HG03039 (cell line): ENCODE measurements around the gene ZNF423.

ENCODE experiments used
- ATAC-seq: cut with Tn5 transposase; IDR thresholded peaks from one replicate; pipeline ENCODE4 v1.9.1; 2021; ENCODE audit warnings: mild to moderate bottlenecking, moderate library complexity; ENCODE audit not compliant: unreplicated experiment

The ZNF423 gene

DNA sequence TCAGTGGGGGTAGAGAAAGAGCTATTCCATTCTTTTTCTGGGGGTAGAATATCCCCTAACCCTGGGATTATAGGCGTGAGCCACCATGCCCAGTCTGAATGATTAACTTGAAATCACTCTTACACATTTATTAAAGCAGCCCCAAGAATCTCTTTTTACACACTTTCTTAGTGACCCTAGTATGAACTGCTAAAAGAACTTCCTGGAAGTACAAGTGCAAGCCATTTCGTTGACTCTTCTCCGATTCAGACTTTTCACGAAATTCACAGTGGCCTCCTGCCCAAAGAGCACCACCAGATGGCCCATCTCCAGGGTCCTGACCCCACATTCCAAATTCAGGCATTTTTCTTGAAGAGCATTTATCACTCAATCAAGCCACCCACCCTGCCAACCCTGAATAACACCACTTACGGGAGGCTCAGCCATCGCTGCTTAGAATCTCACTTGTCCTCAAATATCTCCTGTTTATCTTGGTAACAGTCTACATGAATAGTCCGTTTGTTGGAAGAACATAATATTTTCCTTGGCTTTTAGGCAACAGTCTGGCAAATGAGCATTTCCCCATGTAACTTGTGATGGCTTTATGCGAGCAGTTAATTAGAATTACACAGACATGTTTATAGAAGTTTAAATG lies 28.0 kb downstream of the ZNF423 start:
- no peak for ATAC-seq

DNA sequence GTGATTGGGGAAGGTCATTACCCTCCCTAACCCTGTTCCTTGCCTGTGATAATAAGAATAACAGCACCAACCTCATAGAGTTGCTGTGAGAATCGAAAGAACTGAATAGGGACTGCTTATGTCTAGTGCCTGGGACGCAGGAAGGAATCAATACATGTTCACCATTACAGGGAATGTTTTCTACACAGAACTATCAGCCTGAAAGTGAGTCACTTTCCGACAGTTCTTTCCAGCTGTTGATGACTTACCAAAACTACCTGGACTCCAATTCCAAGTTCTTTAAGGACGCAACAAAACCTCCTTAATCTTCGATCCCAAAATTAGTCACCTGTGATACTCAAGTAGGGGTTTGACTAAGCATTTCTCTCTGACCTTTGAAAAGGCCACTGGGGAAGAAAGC lies 29.4 kb downstream of the ZNF423 start:
- no peak for ATAC-seq

DNA sequence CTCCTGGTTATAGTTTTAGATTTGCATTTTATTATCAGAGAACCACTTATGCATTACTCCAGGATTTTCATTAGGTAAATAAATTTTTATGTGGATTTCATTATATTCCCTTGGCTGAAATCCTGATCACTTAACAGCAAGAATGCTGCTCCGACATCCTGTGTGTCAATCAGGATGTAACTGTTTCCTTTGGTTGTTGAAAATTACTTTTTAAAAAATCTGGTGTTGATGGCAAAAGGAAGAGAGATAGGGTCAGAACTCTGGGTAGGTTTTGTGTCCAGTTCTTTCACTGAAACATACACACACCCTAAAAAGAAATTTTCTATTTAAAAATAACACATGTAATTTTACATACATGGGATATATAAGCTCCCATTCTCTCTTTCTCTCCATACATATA lies 30.9 kb downstream of the ZNF423 start:
- ATAC-seq = no peak

DNA sequence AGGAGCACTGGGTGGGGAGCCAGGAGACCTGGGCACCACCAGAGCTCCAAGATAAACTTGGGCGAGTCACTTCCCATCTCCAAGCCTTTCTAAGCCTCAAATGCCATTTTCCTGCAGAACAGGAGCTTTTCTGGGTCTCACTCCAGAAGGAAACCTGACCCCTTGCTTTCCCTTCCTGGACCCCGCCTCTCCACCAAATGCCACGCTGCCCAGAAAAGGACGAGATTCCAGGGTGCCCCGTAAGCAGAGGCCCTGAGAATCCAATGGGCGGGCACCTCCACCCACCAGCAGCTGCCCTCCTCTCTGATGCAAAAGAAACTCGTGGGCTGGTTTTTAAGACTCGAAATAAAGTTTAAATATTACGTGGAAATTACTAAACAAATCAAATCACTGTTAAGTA lies 31.3 kb downstream of the ZNF423 start:
- ATAC-seq = no peak

DNA sequence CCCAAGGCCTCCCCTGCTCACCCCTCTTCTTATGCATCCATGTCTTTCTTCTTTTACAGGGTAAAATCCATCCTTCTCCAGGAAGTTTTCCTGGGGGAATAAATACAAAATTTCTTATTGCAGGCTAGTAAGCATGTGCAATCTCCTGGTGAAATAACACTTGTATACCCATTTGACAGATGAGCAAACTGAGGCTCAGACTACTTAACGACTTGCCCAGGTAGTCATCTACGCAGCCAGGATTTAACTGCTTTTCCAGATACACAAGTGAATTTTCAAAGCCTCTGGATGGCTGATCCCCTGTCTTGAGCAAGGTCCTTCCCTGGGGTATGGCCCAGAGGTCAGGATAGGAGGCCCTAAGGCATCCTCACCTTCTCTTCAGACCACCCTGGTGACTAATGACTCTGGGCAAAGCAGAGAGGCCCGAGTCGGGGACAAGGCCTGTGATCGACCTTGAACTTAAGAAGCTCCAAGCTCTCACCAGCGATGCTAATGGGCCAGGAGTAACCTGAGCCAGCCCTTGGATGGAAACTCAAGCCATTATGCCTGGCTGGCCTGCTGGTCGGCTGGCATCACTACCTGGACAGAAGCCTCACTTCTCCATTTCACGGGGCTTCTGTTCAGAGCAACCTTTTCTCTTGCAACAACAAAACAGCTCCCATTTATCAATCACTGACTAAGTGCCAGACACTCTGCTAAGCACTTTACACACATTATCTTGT lies 33.1 kb downstream of the ZNF423 start:
- no peak for ATAC-seq

DNA sequence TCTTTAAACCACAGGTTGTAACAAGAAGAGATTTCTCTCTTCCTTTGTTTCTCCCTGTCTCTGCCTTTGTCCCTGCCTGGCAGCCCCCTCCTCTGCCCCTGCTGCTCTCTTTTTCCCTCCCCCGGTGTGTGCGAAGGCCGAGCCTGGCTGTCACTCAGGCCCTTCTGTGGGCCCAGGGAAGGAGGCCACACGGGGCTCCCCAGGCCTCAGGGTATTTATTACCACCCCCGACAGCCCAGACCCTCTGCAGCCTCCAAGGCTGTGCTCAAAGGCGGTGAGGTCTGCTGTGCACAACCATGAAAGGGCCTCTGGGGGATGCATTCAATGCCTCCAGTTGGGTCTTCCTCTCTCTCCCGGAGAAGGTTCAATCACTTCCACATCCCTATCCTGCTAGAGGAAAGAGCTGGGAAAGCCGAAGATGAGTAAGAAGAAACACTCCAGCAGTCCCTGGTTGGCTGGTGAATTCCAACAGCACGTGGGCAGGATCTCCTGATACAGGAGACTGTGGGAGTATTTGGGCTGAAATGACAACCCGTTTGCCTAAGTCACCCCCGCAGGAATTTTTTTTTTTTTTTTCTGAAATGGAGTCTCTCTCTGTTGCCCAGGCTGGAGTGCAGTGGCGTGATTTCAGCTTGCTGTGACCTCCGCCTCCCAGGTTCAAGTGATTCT lies 34.2 kb downstream of the ZNF423 start:
- no peak for ATAC-seq

DNA sequence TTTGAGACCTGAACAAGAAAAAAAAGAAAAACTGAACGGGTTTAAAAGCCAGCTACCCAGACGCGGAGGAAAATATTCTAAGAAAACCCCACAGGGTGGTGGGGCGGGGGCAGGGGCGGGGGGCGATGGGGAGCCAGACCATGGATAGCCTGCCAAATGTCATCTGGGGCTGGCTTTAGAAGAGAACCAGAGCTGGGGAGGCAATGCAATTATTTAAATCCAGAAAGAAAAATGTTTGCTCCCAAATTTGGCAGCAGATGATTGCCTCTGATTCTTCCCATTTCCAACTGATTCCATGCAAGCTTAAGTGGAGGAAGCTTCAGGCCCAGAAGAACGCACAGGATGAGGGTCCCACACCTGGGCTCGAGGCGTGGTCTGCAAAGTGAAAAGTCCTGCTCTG lies 34.8 kb downstream of the ZNF423 start:
- ATAC-seq = no peak

DNA sequence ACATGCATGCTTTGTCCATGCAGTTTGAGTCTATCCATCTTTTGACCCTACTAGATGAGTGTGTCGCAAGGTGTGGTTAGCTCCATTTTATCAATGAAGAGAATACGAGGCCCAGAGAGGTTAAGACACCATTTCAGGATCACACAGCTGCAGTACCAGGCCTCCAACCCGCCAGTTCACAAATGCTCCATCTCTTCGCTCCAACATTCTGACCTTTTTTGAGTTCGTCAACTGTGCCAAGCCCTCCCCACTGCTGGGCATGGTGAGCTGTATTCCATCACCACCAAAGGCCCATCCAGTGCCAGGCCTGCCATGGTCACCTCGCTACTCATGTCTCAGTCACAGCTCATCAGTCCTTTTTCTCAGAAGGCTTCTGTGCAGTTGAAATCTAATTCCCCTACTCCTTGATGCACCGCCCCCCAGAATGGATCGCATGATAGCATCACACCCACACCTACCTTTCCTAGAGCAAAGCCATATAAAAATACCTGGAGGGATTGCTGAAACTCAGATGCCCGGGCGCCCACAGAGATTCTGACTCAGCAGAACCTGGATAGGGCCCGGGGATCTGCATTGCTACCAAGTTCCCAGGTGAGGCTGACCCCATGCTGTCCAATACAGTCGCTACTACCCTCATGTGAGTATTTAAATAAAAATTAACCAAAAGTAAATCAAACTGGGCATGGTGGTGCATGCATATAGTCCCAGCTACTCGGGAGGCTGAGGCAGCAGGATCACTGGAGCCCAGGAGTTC lies 38.0 kb downstream of the ZNF423 start:
- ATAC-seq = no peak

DNA sequence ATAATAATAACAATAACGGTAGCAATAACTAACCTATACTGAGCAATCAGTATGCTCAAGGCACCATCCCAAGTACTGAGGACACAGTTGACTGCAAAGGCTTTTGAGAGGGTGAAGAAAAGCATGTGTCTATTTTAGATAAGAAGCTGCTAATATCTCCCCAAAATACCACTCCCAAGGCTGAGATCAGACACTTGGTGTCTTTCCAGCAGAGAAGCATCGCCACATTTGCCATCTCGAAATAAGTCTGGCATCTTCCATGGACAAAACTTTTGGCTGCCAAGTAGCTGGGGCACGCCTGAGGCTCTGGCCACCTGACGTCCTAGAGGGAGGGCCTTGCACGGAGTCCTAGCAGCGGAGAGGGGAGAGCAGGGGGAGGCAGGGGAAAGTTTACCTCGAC lies 39.0 kb downstream of the ZNF423 start:
- ATAC-seq = no peak

DNA sequence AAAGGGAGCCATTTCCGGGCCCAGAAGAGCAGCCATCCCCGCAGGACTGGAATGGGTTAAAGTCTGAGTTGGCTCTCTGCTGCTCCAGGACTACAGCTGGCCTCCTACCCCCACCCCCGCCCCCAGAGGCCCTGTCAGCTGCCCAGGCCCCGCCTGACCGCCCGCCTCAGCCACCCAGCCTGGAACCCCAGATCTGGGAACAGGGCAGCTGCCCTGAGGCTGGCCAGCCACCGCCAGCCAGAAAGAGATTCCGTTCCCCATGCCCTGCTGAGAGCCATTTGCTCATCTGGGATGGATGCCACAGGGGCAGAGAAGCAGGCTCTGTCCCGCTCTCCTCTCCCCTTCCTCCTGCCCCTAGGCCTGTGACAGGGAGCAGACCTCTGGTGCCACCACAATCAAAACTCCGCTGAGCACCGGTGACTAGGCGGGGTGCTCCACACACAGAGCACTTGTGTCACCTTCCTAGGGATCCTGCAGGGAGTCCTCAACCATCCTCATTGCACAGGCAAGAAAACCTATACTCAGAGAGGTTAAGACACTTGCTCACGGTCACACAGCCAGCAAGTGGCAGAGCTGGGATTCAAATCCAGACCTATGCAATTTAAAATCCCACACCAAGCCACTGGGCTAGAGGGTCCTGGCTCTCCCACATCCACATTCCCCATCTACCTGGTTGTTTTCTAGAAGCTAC lies 44.1 kb downstream of the ZNF423 start:
- ATAC-seq = no peak

DNA sequence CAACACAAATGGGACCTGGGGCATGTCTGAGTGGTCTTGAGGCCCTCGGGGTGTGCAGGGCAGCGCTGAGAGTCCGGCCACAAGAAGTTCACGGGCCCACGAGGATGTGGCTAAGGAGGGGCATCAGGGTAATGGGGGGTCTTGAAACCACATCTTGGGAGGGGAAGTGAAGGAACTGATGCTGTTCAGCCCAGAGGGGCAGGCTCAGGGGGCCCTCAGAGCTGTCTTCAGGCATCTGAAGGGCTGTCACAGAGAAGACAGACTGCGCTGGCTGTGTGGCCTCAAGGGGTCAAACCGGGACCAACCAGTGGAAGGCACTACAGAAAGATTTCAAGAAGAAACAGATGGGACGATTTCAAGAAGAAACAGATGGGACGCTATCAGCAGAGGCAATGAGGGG lies 45.1 kb downstream of the ZNF423 start:
- no peak for ATAC-seq

DNA sequence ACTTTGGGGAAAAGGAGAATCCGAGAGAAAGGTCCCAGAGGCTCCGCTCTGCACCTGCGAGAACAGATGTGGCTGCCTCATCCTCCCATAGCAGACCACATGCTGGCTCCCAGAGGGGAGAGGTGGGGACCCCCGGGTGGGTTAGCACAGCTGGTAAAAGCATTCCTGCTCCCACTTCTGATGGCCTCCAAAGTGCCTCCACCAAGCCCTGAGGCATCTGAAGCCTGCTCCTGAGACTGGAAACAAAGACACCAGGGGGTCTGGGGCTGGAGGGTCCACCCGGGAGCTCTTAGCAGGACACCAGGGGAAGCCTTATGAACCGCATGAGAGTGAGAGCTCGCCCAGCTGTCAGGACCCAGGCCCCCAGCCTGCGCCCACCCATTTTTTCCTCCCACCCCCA lies 46.4 kb downstream of the ZNF423 start:
- ATAC-seq = no peak

DNA sequence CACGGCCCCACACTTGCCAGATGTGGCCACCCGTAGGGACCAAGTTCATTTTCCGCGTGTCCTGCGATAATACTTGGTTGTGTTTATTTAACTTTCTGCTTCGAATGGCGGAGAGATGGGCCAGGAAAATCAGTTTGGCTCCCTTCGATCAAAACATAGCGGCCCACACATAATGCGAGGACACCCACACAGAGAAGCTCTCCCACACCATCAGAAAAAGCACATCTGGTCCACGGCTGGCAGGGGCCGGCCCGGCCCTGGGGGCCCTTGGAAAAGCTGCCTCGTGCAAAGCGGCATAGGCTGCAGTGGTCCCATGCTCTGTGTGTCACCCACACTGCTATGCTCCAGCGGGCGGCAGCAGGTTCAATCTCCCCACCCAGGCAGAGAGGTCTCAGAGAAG lies 46.9 kb downstream of the ZNF423 start:
- ATAC-seq = no peak

DNA sequence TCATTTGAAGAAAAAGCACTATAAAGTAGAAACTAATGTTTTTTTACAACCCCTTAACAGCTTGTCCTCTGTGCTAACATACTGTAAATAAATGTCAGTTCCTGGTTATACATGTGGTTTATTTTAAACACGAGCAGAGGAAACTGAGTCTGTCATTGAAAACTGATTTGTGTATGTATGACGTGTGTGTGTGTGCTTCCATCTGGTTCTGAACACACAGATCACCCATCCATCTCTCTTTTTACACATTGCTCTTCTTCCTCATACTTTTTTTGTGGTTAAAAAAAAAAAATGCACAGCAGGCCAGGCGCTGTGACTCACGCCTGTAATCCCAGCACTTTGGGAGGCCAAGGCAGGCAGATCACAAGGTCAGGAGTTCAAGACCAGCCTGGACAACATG lies 49.5 kb downstream of the ZNF423 start:
- no peak for ATAC-seq

DNA sequence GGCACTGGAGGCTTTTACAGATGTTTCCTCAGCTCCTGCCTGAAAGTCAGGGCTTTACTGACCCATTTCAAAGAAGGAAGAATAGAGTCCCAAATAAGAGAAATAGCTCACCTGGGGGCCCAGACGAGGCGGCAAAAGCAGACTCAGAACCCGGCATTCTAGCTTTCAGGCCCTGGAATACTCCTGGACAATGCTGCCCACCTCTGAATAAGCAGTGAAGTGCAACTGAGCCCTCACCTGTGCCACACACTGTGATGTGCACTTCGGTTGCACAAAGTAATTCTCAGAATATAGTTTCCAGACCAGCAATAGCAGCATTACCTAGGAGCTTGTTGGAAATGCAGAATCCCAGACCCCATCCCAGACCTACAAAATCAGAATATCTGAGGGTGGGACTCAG lies 54.6 kb downstream of the ZNF423 start:
- no peak for ATAC-seq

DNA sequence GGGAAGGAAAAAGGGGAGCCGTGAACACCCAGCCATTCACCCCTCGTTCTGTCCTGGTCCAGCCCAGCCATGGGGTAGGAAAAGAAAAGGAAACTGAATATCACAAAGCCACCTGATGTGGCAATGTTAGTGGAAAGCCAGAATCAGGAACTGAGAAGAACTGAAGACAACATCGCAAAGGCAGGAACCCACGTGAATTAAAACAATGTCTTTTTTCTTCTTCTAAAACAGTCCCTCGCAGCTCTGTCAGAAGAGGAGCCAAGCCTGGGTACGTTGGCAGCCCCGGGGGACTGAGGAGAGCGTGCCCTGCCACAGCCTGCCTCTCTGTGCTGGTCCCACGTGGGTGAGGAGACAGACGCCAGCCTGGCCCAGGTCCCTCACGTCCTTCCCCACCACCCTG lies 55.0 kb downstream of the ZNF423 start:
- ATAC-seq = no peak

DNA sequence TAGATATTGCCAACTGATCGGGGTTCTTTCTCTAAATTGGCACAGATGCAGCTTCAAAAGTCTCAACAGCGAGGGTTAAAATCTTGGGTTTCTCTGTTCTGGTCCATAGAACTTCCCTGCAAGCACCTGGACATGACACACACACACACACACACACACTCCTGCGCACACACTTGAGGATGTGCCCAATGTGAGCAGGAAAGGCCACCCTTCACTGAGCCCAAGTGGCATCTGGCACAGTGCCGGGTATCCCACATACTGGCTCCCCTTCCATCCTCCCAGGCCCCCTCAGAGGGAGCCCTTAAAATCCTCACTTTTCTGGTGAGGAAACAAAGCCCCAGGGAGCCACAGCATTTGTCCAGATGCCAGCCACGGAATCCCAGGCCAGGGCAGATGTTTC lies 55.5 kb downstream of the ZNF423 start:
- no peak for ATAC-seq

DNA sequence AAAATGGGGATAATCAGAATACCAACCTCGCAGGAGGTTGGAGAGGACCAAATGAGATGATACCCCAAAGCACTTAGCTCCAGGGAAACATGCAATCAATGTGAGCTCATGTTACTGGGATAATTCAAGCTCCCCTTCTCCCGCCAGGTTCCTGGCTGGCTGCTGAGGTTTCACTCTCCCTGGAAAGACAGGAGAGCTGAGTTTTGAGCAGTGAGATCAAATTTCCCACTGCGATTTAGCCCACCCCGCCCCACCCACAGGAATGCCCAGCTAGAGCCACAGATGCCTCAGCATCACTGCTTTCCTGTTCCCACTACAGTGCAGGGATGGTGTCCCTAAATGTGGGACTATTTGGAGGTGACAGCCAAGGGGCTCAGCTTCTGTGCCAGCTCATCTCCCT lies 56.7 kb downstream of the ZNF423 start:
- no peak for ATAC-seq

DNA sequence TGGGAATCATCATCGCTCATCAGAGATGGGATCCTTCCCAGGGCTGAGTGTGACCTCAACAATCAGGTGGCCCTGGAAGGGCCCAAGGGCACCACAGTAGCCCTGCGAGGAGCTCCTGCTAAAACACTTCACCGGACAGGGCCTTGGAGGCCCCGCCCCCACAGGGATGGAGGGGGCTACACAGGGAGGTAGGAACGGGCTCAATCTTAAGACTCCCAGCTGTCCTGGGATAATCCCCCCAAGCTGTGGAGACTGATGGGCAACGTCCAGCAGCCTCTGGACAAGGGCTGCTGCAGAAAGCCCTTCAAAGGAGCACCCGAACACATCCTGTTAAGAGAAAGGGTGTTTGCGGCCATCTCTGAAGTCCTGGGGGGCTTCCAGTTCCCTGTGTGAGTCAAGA lies 60.4 kb downstream of the ZNF423 start:
- no peak for ATAC-seq

DNA sequence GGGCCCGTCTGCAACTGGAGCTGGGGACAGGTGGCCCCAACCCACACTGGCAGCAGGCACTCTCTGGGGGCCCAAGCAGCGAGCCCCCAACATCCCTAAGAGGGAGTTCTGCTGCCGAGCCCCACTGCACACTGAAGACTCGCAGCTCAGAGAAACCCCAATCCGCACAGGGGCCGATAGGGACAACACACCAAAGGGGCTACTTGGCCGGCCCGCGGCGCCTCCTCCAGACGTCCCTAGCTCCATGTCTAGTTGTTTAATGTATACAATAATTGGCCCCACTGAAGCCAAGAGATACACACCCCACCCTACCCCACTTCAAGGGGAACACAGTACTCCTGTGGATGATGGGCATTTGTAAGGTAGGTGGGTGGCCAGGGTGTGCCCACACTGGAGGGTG lies 62.7 kb downstream of the ZNF423 start:
- no peak for ATAC-seq

DNA sequence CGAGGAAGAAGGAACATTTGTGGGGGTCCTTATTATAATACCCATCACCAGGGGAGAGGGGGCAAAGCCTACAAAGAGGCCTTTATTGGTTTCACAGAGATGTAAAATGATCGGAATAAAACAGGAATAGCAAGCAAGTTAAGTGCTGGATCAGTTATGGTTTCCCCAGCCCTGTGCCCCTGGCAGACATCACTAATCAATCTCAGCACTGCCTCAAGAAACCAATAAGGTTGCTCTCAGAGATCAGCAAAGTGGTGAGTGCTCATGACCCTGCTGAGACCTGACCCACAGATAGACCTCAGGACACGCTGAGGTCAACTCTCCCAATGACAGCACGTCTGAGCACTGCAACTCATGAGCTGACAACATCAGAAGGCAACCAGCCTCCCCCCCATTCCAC lies 66.3 kb downstream of the ZNF423 start:
- no peak for ATAC-seq
